Stimulated activated effector memory CD8-positive, alpha-beta T cell treated with anti-CD3 and anti-CD28 coated beads, Interleukin-12 subunit alpha, Interleukin-12 subunit beta, amount 100 ng/mL, for 72 hours (primary cell): ENCODE data around the gene CWF19L2.

Source experiments
- ATAC-seq: fragments of 150-1000 bp; cut with Tn5 transposase; 2 replicates; pipeline ENCODE4 v1.10.0; 2021
- DNase-seq, 2 donors: peaks; one replicate each; pipeline ENCODE4 v3.0.0; 2021 to 2022; ENCODE audit warnings: low spot score in 2 of 2
- H3K27ac Mint-ChIP-seq: one replicate; pipeline ENCODE4 v1.8.0; 2022; ENCODE audit warnings: mild to moderate bottlenecking, mixed read lengths
- H3K36me3 Mint-ChIP-seq: one replicate; pipeline ENCODE4 v1.8.0; 2022; ENCODE audit warnings: mild to moderate bottlenecking, mixed read lengths
- H3K4me1 Mint-ChIP-seq: one replicate; pipeline ENCODE4 v1.8.0; 2022; ENCODE audit warnings: mixed read lengths
- H3K4me3 Mint-ChIP-seq: one replicate; pipeline ENCODE4 v1.8.0; 2022; ENCODE audit warnings: mild to moderate bottlenecking, mixed read lengths
- H3K9me3 Mint-ChIP-seq: one replicate; pipeline ENCODE4 v1.8.0; 2022; ENCODE audit warnings: mixed read lengths

CWF19L2 gene

DNA sequence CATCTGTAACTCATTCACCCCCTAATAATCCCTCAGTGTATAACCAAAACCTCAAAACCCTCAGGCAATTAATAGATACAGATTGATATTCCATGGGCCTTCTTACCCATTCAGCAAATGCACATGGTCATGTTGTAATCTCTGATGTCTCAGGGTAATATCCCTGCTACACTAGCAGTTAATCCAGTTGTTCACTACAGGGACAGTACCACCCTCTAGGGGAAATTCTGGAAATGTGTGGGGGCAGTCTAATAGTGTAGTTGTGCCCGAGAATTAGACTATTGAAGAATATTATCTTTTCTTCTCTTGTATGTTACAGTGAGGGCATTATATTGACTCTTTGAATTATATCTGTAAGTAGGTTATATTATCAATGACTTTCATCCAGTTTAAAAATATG lies 175.4 kb downstream of the CWF19L2 start:
- Mint-ChIP-seq H3K4me3 (no peak overlapping the region), H3K4me1 (no peaks in the 10 kb centered on the region), H3K36me3 (no peaks in the 10 kb centered on the region), H3K27ac (no peak overlapping the region), H3K9me3 (peaks cover 18% of the 10 kb centered on the region)
- no peak for ATAC-seq
- no peak for DNase-seq
